OCI-LY7 (cell line): ENCODE results near the gene TCF23. TPM values are rescaled to one million over a fixed set of nuclear protein-coding genes. Genes with fewer than 3 reads are reported as not detected.
A peak's percentile ranks its signal among the peaks of the same experiment; 100 is the strongest.

Source experiments
- BruUV-seq: library from RNA; stranded (reverse); fragments of 400-500 nt; replicated peaks from 2 replicates; lab custom pipeline; 2021; lab: Mats Ljungman, UMichigan
- CTCF ChIA-PET: fragments of 300-600 bp; sonication (Branson Sonifier 250); formaldehyde crosslinking; loops from one replicate; lab custom pipeline; 2022; ENCODE audit warnings: antibody characterized with exemption; ENCODE audit not compliant: unreplicated experiment; lab: Charles Lee
- POLR2A ChIA-PET: fragments of 300-600 bp; sonication (Branson Sonifier 250); formaldehyde crosslinking; loops from one replicate; lab custom pipeline; 2022; ENCODE audit warnings: antibody characterized with exemption; lab: Charles Lee
- DNase-seq: peaks from one replicate; pipeline ENCODE4 v3.0.0-alpha.2; 2015; ENCODE audit warnings: low spot score
- H2AFZ ChIP-seq: fragments of 200-600 bp; sonication (generic), shearing (Covaris generic); 2 replicates; pipeline ENCODE4 v1.6.1; 2014; ENCODE audit warnings: mild to moderate bottlenecking, antibody characterized with exemption, low read length, moderate library complexity
- H3K27ac ChIP-seq: fragments of 200-600 bp; sonication (generic); 2 replicates; pipeline ENCODE4 v1.5.1; 2014; ENCODE audit warnings: mixed run types, low read depth, mild to moderate bottlenecking, moderate library complexity, low read length, inconsistent platforms; ENCODE audit not compliant: poor library complexity, severe bottlenecking
- H3K36me3 ChIP-seq: fragments of 200-600 bp; sonication (generic); 2 replicates; pipeline ENCODE4 v1.6.1; 2014; ENCODE audit warnings: mild to moderate bottlenecking, antibody characterized with exemption, low read length, moderate library complexity, mixed read lengths; ENCODE audit not compliant: insufficient read depth
- H3K4me1 ChIP-seq: fragments of 200-600 bp; sonication (generic); 2 replicates; pipeline ENCODE4 v1.5.1; 2014; ENCODE audit warnings: mild to moderate bottlenecking, low read length; ENCODE audit not compliant: insufficient read depth, poor library complexity, severe bottlenecking
- H3K4me2 ChIP-seq: fragments of 200-600 bp; sonication (generic); 2 replicates; pipeline ENCODE4 v1.6.1; 2014; ENCODE audit warnings: mild to moderate bottlenecking, low read length
- H3K4me3 ChIP-seq: fragments of 200-600 bp; sonication (generic); 2 replicates; pipeline ENCODE4 v1.5.1; 2014; ENCODE audit warnings: mild to moderate bottlenecking, low read depth, low read length; ENCODE audit not compliant: poor library complexity, severe bottlenecking
- H3K79me2 ChIP-seq: fragments of 200-600 bp; sonication (generic); 2 replicates; pipeline ENCODE4 v1.6.1; 2016; ENCODE audit warnings: low read depth, mild to moderate bottlenecking, low read length, moderate library complexity, mixed read lengths; ENCODE audit not compliant: insufficient read depth
- H3K9me2 ChIP-seq: fragments of 200-600 bp; sonication (generic); 2 replicates; pipeline ENCODE4 v1.6.1; 2016; ENCODE audit warnings: mild to moderate bottlenecking, low read length, mixed read lengths; ENCODE audit not compliant: insufficient read depth
- H3K9me3 ChIP-seq: fragments of 200-600 bp; sonication (generic); 2 replicates; pipeline ENCODE4 v1.6.1; 2014; ENCODE audit warnings: mild to moderate bottlenecking, mixed run types, low read length, mixed read lengths
- H4K20me1 ChIP-seq: fragments of 200-600 bp; sonication (generic); 2 replicates; pipeline ENCODE4 v1.6.1; 2014; ENCODE audit warnings: mild to moderate bottlenecking, antibody characterized with exemption, low read length, moderate library complexity, mixed read lengths; ENCODE audit not compliant: insufficient read depth
- EZH2phosphoT487 ChIP-seq: fragments of 200-600 bp; sonication (generic); IDR thresholded peaks from 2 replicates; pipeline ENCODE4 v1.6.1; 2018; ENCODE audit warnings: low read depth, borderline replicate concordance, mild to moderate bottlenecking, mixed run types, antibody characterized with exemption, low read length, moderate library complexity, mixed read lengths
- intact Hi-C: fragments of 100-400 bp; cut with micrococcal nuclease; formaldehyde crosslinking; loops from one replicate; pipeline ENCODE4 v1.10.0; 2022; ENCODE audit not compliant: unreplicated experiment
- total RNA-seq, 2 experiments: library from RNA; depleted of rRNA in 1 of 2; stranded (reverse); fragments of >200 nt in 1 of 2; shearing (Covaris generic) in 1 of 2; gene quantifications; 2 replicates each; pipeline ENCODE4 v1.2.3, GENCODE V29; 2014 to 2022
- TF ChIP-seq, protein P1 (sequence below): fragments of 200-600 bp; sonication (generic); conservative IDR thresholded peaks from 2 replicates; pipeline ENCODE4 v1.5.1; 2014; ENCODE audit warnings: mild to moderate bottlenecking, antibody characterized with exemption, low read length, moderate library complexity, mixed read lengths

Gene TCF23
- total RNA-seq, 2 experiments from 2014 or later, result 0.25 TPM; not detected in 1

GRCh38 chr2:27179344-27180000, 30.7 kb downstream of the TCF23 start:
- no peak overlapping the region for H3K4me3 ChIP-seq
- no peak for DNase-seq
- POLR2A ChIA-PET, result interaction anchor here (1.0 kb wide), 1 partner anchor 102 kb away, joined by 3 read pairs; no protein-coding TSS in a partner anchor
- H4K20me1 ChIP-seq, result no peaks in the 10 kb centered on the region
- CTCF ChIA-PET, result no interaction called here
- intact Hi-C loops, result no loop called here
- H3K36me3 ChIP-seq, result no peaks in the 10 kb centered on the region
- TF ChIP-seq, protein P1, sequence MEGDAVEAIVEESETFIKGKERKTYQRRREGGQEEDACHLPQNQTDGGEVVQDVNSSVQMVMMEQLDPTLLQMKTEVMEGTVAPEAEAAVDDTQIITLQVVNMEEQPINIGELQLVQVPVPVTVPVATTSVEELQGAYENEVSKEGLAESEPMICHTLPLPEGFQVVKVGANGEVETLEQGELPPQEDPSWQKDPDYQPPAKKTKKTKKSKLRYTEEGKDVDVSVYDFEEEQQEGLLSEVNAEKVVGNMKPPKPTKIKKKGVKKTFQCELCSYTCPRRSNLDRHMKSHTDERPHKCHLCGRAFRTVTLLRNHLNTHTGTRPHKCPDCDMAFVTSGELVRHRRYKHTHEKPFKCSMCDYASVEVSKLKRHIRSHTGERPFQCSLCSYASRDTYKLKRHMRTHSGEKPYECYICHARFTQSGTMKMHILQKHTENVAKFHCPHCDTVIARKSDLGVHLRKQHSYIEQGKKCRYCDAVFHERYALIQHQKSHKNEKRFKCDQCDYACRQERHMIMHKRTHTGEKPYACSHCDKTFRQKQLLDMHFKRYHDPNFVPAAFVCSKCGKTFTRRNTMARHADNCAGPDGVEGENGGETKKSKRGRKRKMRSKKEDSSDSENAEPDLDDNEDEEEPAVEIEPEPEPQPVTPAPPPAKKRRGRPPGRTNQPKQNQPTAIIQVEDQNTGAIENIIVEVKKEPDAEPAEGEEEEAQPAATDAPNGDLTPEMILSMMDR, result no peak
- no peak for TF ChIP-seq EZH2phosphoT487
- no TSS peak for BruUV-seq
- H3K4me1 ChIP-seq, result peaks cover 53% of the 10 kb centered on the region
- H3K27ac ChIP-seq, result no peak overlapping the region
- peak overlapping the region; percentile 21; the same call in 1 of the 2 replicates for H2AFZ ChIP-seq
- H3K4me2 ChIP-seq, result peak overlapping the region; percentile 51
- H3K79me2 ChIP-seq, result no peaks in the 10 kb centered on the region
- H3K9me3 ChIP-seq, result no peaks in the 10 kb centered on the region
- H3K9me2 ChIP-seq, result no peaks in the 10 kb centered on the region

DNA sequence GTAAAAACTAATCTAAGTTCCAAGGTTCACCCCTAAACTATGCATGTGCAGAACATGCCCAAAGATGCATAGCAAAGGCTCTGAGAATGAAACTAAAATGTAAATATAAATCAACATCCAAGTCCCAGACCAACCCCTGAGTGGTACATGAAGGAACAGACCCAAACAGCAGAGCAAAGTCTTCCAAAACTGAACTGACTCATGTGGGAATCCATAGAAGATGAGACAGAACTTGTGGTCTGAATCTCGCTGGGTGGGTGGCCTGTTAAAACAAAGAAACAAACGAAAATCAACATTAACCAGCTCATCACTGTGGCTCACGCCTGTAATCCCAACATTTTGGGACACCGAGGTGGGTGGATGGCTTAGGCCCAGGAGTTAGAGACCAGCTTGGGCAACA, 33.5 kb downstream of the TCF23 start:
- Histone ChIP-seq H3K9me2 (no peaks in the 10 kb centered on the region), H3K79me2 (no peaks in the 10 kb centered on the region), H3K4me3 (no peak overlapping the region), H4K20me1 (no peaks in the 10 kb centered on the region), H2AFZ (no peak overlapping the region), H3K4me1 (peaks cover 49% of the 10 kb centered on the region), H3K27ac (no peak overlapping the region), H3K4me2 (no peak overlapping the region), H3K36me3 (no peaks in the 10 kb centered on the region), H3K9me3 (no peaks in the 10 kb centered on the region)
- no TSS peak for BruUV-seq
- intact Hi-C loops, result no loop called here
- TF ChIP-seq EZH2phosphoT487, result no peak
- TF ChIP-seq, protein P1, result no peak
- CTCF ChIA-PET, result no interaction called here
- no peak for DNase-seq
- POLR2A ChIA-PET, result interaction anchor here (0.6 kb wide), 1 partner anchor 83 kb away, joined by 3 read pairs; no protein-coding TSS in a partner anchor

DNA sequence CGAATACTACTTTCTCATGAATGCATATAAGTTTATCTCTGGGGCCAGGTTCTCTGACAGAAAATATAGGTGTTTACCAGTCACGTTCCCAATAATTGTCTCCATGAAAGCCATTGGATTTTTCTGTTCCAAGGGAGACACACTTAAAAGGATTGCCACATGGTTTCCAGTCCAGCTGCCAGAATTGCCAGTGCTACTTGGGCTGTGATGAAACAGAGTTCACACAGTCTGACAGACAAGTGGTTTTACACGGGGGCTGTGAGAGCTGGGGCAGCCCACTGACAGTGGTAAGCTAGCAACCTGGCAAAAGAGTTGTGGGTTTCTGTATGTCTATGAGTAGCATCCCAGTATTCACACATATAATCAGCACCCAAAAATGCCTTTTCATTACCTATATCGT, 35.3 kb downstream of the TCF23 start:
- CTCF ChIA-PET, result no interaction called here
- intact Hi-C loops, result no loop called here
- Histone ChIP-seq H3K9me3 (no peaks in the 10 kb centered on the region), H3K79me2 (no peaks in the 10 kb centered on the region), H2AFZ (peak overlapping the region; percentile 7; the same call in 1 of the 2 replicates), H3K27ac (no peak overlapping the region), H4K20me1 (no peaks in the 10 kb centered on the region), H3K4me2 (no peak overlapping the region), H3K9me2 (no peaks in the 10 kb centered on the region), H3K4me3 (no peak overlapping the region), H3K4me1 (peaks cover 32% of the 10 kb centered on the region), H3K36me3 (no peaks in the 10 kb centered on the region)
- no peak for TF ChIP-seq EZH2phosphoT487
- TF ChIP-seq, protein P1, result no peak
- POLR2A ChIA-PET, result no interaction called here
- BruUV-seq, result no TSS peak
- no peak for DNase-seq
